ENCODE results near the gene DIPK1C. TPM values are rescaled to one million over a fixed set of nuclear protein-coding genes. Genes with fewer than 3 reads are reported as not detected.

The DIPK1C gene
- total RNA-seq, 2 experiments from 2014 or later = not detected

DNA sequence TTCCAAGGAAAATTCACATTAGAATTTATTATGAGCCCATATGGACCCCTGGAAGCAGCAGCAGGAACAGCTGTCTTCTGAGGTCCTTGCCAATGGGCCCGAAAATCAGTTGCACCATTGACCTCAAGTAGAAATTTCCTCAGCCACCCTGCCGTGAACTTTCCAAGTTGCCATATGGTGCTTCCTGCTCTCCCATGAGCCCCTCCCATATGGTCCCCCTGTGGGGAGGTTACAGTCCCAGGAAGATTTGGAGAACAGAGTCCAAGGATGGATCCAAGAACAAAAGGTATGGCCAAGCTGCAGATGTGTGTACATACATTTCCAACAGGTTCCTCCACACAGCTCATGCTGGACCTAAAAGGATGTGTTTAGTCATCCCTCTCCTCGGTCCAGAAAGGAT, 34.6 kb downstream of the DIPK1C start:
- intact Hi-C loops (cut with DNase I, micrococcal nuclease) = no loop called here
- Mint-ChIP-seq H3K9me3 (no peaks in the 10 kb centered on the region), H3K4me3 (no peak overlapping the region), H3K4me1 (ENCODE audit: low read depth) (no peaks in the 10 kb centered on the region), H3K36me3 (ENCODE audit: low read depth) (no peaks in the 10 kb centered on the region), H3K27ac (no peak overlapping the region), H3K27me3 (no peaks in the 10 kb centered on the region)
- peaks cover 5% of the 10 kb centered on the region for H3K4me1 ChIP-seq (ENCODE audit: insufficient read depth, low read length)
- TF ChIP-seq, protein P1, sequence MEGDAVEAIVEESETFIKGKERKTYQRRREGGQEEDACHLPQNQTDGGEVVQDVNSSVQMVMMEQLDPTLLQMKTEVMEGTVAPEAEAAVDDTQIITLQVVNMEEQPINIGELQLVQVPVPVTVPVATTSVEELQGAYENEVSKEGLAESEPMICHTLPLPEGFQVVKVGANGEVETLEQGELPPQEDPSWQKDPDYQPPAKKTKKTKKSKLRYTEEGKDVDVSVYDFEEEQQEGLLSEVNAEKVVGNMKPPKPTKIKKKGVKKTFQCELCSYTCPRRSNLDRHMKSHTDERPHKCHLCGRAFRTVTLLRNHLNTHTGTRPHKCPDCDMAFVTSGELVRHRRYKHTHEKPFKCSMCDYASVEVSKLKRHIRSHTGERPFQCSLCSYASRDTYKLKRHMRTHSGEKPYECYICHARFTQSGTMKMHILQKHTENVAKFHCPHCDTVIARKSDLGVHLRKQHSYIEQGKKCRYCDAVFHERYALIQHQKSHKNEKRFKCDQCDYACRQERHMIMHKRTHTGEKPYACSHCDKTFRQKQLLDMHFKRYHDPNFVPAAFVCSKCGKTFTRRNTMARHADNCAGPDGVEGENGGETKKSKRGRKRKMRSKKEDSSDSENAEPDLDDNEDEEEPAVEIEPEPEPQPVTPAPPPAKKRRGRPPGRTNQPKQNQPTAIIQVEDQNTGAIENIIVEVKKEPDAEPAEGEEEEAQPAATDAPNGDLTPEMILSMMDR (IDR thresholded peaks at IDR 0.05) = no peak
- no peak for ATAC-seq (ENCODE audit: poor library complexity)
- peaks cover 0 to 10% of the 10 kb centered on the region in 2 experiments for H3K9me3 ChIP-seq (ENCODE audit: control insufficient read depth in 1 of 2, insufficient read depth in 1 of 2, low read length in 2 of 2)
- no peak overlapping the region for H3K4me3 ChIP-seq (ENCODE audit: low read length)
- CTCF ChIA-PET = no interaction called here
- POLR2A ChIA-PET = no interaction called here
- no peak overlapping the region for H3K27ac ChIP-seq (ENCODE audit: low read depth in 1 of 2, low read length in 2 of 2)
- DNase-seq = no peak
- no peaks in the 10 kb centered on the region for H3K36me3 ChIP-seq (ENCODE audit: insufficient read depth, low read length)
- no peaks in the 10 kb centered on the region for H3K27me3 ChIP-seq (ENCODE audit: control insufficient read depth in 1 of 2, insufficient read depth in 2 of 2, low read length in 2 of 2)

- no peak overlapping the region for H3K4me3 Mint-ChIP-seq
Observed at GRCh38 chr18:74420926-74421325, 36.2 kb downstream of the DIPK1C start.

GRCh38 chr18:74420481-74420880, 36.6 kb downstream of the DIPK1C start:
- Histone ChIP-seq H3K36me3 (ENCODE audit: insufficient read depth, low read length) (no peaks in the 10 kb centered on the region), H3K27ac (ENCODE audit: low read depth in 1 of 2, low read length in 2 of 2) (no peak overlapping the region), H3K4me1 (ENCODE audit: insufficient read depth, low read length) (peaks cover 3% of the 10 kb centered on the region), H3K27me3 (ENCODE audit: control insufficient read depth in 1 of 2, insufficient read depth in 2 of 2, low read length in 2 of 2) (no peaks in the 10 kb centered on the region), H3K9me3 (ENCODE audit: control insufficient read depth in 1 of 2, insufficient read depth in 1 of 2, low read length in 2 of 2) (peaks cover 0 to 3% of the 10 kb centered on the region in 2 experiments), H3K4me3 (ENCODE audit: low read length) (no peak overlapping the region)
- Mint-ChIP-seq H3K36me3 (ENCODE audit: low read depth) (no peaks in the 10 kb centered on the region), H3K27ac (no peak overlapping the region), H3K27me3 (no peaks in the 10 kb centered on the region), H3K4me1 (ENCODE audit: low read depth) (no peaks in the 10 kb centered on the region), H3K4me3 (no peak overlapping the region), H3K9me3 (no peaks in the 10 kb centered on the region)
- ChIA-PET CTCF (no interaction called here), POLR2A (no interaction called here)
- TF ChIP-seq, protein P1 (IDR thresholded peaks at IDR 0.05) = no peak
- DNase-seq = no peak
- no peak for ATAC-seq (ENCODE audit: poor library complexity)
- intact Hi-C loops (cut with DNase I, micrococcal nuclease) = no loop called here

More at GRCh38 chr18:74420926-74421325, 36.2 kb downstream of the DIPK1C start:
- H3K27ac Mint-ChIP-seq = no peak overlapping the region
- Histone ChIP-seq H3K36me3 (ENCODE audit: insufficient read depth, low read length) (no peaks in the 10 kb centered on the region), H3K9me3 (ENCODE audit: control insufficient read depth in 1 of 2, insufficient read depth in 1 of 2, low read length in 2 of 2) (peaks cover 0 to 7% of the 10 kb centered on the region in 2 experiments), H3K27me3 (ENCODE audit: control insufficient read depth in 1 of 2, insufficient read depth in 2 of 2, low read length in 2 of 2) (no peaks in the 10 kb centered on the region), H3K27ac (ENCODE audit: low read depth in 1 of 2, low read length in 2 of 2) (no peak overlapping the region), H3K4me1 (ENCODE audit: insufficient read depth, low read length) (peaks cover 5% of the 10 kb centered on the region), H3K4me3 (ENCODE audit: low read length) (no peak overlapping the region)
- H3K27me3 Mint-ChIP-seq = no peaks in the 10 kb centered on the region
- CTCF ChIA-PET = no interaction called here
- intact Hi-C loops (cut with DNase I, micrococcal nuclease) = no loop called here
- no peak for ATAC-seq (ENCODE audit: poor library complexity)
- no peak for DNase-seq
- no peaks in the 10 kb centered on the region for H3K9me3 Mint-ChIP-seq
- POLR2A ChIA-PET = no interaction called here
- TF ChIP-seq, protein P1 (IDR thresholded peaks at IDR 0.05) = no peak
- H3K4me1 Mint-ChIP-seq (ENCODE audit: low read depth) = no peaks in the 10 kb centered on the region
- H3K36me3 Mint-ChIP-seq (ENCODE audit: low read depth) = no peaks in the 10 kb centered on the region
